ENCODE data around the gene LRRC8B.

Gene LRRC8B

GRCh38 chr1:89548122-89548857 is 23.7 kb downstream of the LRRC8B start:
- DNase-seq = no peak

- no peak for DNase-seq
Measured at GRCh38 chr1:89550995-89551394, 26.4 kb downstream of the LRRC8B start.

- DNase-seq = no peak
Measured at GRCh38 chr1:89552471-89553081, 27.9 kb downstream of the LRRC8B start.

GRCh38 chr1:89553157-89553556 is 28.5 kb downstream of the LRRC8B start:
- no peak for DNase-seq

- no peak for DNase-seq
Measured at GRCh38 chr1:89555550-89555949, 30.9 kb downstream of the LRRC8B start.

- DNase-seq = no peak
Measured at GRCh38 chr1:89556726-89557444, 32.3 kb downstream of the LRRC8B start.

- DNase-seq = no peak
Measured at GRCh38 chr1:89557445-89557825, 32.8 kb downstream of the LRRC8B start.

GRCh38 chr1:89557956-89558355 is 33.3 kb downstream of the LRRC8B start:
- no peak for DNase-seq

GRCh38 chr1:89563957-89564604 is 39.5 kb downstream of the LRRC8B start:
- DNase-seq = no peak

GRCh38 chr1:89565521-89565920 is 40.9 kb downstream of the LRRC8B start:
- DNase-seq = no peak

- no peak for DNase-seq
Measured at GRCh38 chr1:89566761-89567174, 42.1 kb downstream of the LRRC8B start.

GRCh38 chr1:89567797-89568196 is 43.2 kb downstream of the LRRC8B start:
- no peak for DNase-seq

GRCh38 chr1:89573410-89573809 is 48.8 kb downstream of the LRRC8B start:
- no peak for DNase-seq

- DNase-seq = no peak
Measured at GRCh38 chr1:89574621-89575020, 50.0 kb downstream of the LRRC8B start.

- DNase-seq = no peak
Measured at GRCh38 chr1:89575207-89575606, 50.6 kb downstream of the LRRC8B start.

- no peak for DNase-seq
Measured at GRCh38 chr1:89576013-89576412, 51.4 kb downstream of the LRRC8B start.

GRCh38 chr1:89578151-89578550 is 53.5 kb downstream of the LRRC8B start:
- no peak for DNase-seq

GRCh38 chr1:89578946-89579684 is 54.5 kb downstream of the LRRC8B start:
- DNase-seq = no peak

GRCh38 chr1:89580036-89580435 is 55.4 kb downstream of the LRRC8B start:
- no peak for DNase-seq

GRCh38 chr1:89581859-89582258 is 57.2 kb downstream of the LRRC8B start:
- DNase-seq = no peak

GRCh38 chr1:89582571-89582970 is 57.9 kb downstream of the LRRC8B start:
- no peak for DNase-seq

- DNase-seq = no peak
Measured at GRCh38 chr1:89584211-89584610, 59.6 kb downstream of the LRRC8B start.

- no peak for DNase-seq
Measured at GRCh38 chr1:89584781-89585180, 60.2 kb downstream of the LRRC8B start.
